GM12878 (cell line): ENCODE results near the gene ATP5ME. TPM values are rescaled to one million over a fixed set of nuclear protein-coding genes. Genes with fewer than 3 reads are reported as not detected.

Experiments
- ASH2L ChIP-seq: fragments of 300-600, 200-600 bp; sonication (generic); IDR thresholded peaks from 2 replicates; pipeline ENCODE4 v1.6.1; 2017; ENCODE audit warnings: low read depth, mild to moderate bottlenecking, borderline replicate concordance
- CBX5 ChIP-seq: sonication (generic); IDR thresholded peaks from 2 replicates; pipeline ENCODE4 v1.6.1; 2016; ENCODE audit warnings: low read depth, moderate library complexity, mild to moderate bottlenecking, inconsistent platforms
- CREB1 ChIP-seq: IDR thresholded peaks from 2 replicates; pipeline ENCODE4 v1.6.1; 2012; ENCODE audit warnings: low read depth, mild to moderate bottlenecking, inconsistent platforms
- ESRRA ChIP-seq: IDR thresholded peaks from 2 replicates; pipeline ENCODE4 v1.6.1; 2012; ENCODE audit warnings: mild to moderate bottlenecking, low read length, improper control_type of control experiment
- FOS ChIP-seq: IDR thresholded peaks from 3 replicates; pipeline ENCODE4 v1.6.1; 2011; ENCODE audit warnings: borderline replicate concordance; ENCODE audit not compliant: insufficient read length; ENCODE audit errors: extremely low read depth
- FOXK2 ChIP-seq: fragments of 450-650 bp; IDR thresholded peaks from 2 replicates; pipeline ENCODE4 v1.6.1; 2017; ENCODE audit warnings: mild to moderate bottlenecking, moderate library complexity
- HDGF ChIP-seq: fragments of 450-650 bp; IDR thresholded peaks from 2 replicates; pipeline ENCODE4 v1.6.1; 2016; ENCODE audit warnings: antibody characterized with exemption
- IKZF2 ChIP-seq, 2 experiments: fragments of 450-650 bp; IDR thresholded peaks; 2 replicates each; pipeline ENCODE4 v1.6.1; 2017; ENCODE audit warnings: mild to moderate bottlenecking in 2 of 2, moderate library complexity in 2 of 2
- MTA2 ChIP-seq: fragments of 450-650 bp; IDR thresholded peaks from 2 replicates; pipeline ENCODE4 v1.6.1; 2016; ENCODE audit warnings: low read depth, mild to moderate bottlenecking, moderate library complexity
- NR2C2 ChIP-seq: IDR thresholded peaks from 2 replicates; pipeline ENCODE4 v1.6.1; 2011; ENCODE audit warnings: borderline replicate concordance, low read depth; ENCODE audit not compliant: control insufficient read depth, insufficient read length
- RFX5 ChIP-seq: IDR thresholded peaks from 2 replicates; pipeline ENCODE4 v1.6.1; 2011; ENCODE audit warnings: low read depth, low read length, improper control_type of control experiment
- SMARCA5 ChIP-seq: fragments of 450-650 bp; IDR thresholded peaks from 2 replicates; pipeline ENCODE4 v1.6.1; 2017; ENCODE audit warnings: mild to moderate bottlenecking
- SRF ChIP-seq, 2 experiments: IDR thresholded peaks; 2 replicates each; pipeline ENCODE4 v1.6.1; 2011; ENCODE audit warnings: low read depth in 2 of 2, low read length in 2 of 2, mild to moderate bottlenecking in 1 of 2, moderate library complexity in 1 of 2
- STAT1 ChIP-seq: fragments of 450-650 bp; conservative IDR thresholded peaks from 2 replicates; pipeline ENCODE4 v1.6.1; 2014; ENCODE audit warnings: antibody characterized with exemption, mild to moderate bottlenecking
- SUZ12 ChIP-seq: fragments of 200-600 bp; sonication (generic); IDR thresholded peaks from one replicate; pipeline ENCODE4 v1.6.1; 2018; ENCODE audit warnings: antibody characterized with exemption, mild to moderate bottlenecking; ENCODE audit not compliant: unreplicated experiment
- TBL1XR1 ChIP-seq: IDR thresholded peaks from 2 replicates; pipeline ENCODE4 v1.6.1; 2012; ENCODE audit warnings: low read depth, low read length, improper control_type of control experiment
- ZNF622 ChIP-seq: fragments of 450-650 bp; IDR thresholded peaks from 2 replicates; pipeline ENCODE4 v1.6.1; 2017; ENCODE audit warnings: mild to moderate bottlenecking, inconsistent platforms
- ZSCAN29 ChIP-seq: fragments of 450-650 bp; IDR thresholded peaks from 2 replicates; pipeline ENCODE4 v1.6.1; 2017; ENCODE audit warnings: mild to moderate bottlenecking, moderate library complexity
- polyA plus RNA-seq, 11 experiments: library from polyadenylated mRNA; depleted of rRNA in 4 of 11; unstranded in 6 of 11; stranded (reverse) in 5 of 11; fragments of >200 nt; fragmentation: Nextera tagmentation in 4 of 11; fragmentation: Illumina TruSeq in 1 of 11; extraction: Ambion mirVana in 4 of 11; extraction: Trizol in 1 of 11; gene quantifications; 1 replicate in 1 of 11; 2 replicates in 10 of 11; pipeline versions ENCODE4 v1.2.1 to v1.2.3, GENCODE V29; 2011 to 2016; ENCODE audit warnings: inconsistent platforms in 2 of 11, missing spikeins in 2 of 11, low read depth in 1 of 11
- total RNA-seq, 4 experiments: library from RNA; depleted of rRNA in 3 of 4; stranded (reverse); fragments of >200 nt in 3 of 4; fragmentation: Illumina TruSeq in 1 of 4; extraction: Trizol in 1 of 4; gene quantifications; 2 replicates each; pipeline versions ENCODE4 v1.2.1 to v1.2.3, GENCODE V29; 2013 to 2021
- TF ChIP-seq, protein P1 (sequence below): IDR thresholded peaks from 2 replicates; pipeline ENCODE4 v1.6.1; 2011; ENCODE audit warnings: borderline replicate concordance, low read depth, mild to moderate bottlenecking, moderate library complexity, mixed read lengths, low read length; ENCODE audit not compliant: insufficient read depth; ENCODE audit errors: extremely low read length
- TF ChIP-seq, protein P2 (sequence below): fragments of 450-650 bp; IDR thresholded peaks from 2 replicates; pipeline ENCODE4 v1.6.1; 2014; ENCODE audit warnings: mild to moderate bottlenecking
- TF ChIP-seq, protein P3 (sequence below): IDR thresholded peaks from 2 replicates; pipeline ENCODE4 v1.6.1; 2011; ENCODE audit warnings: borderline replicate concordance, low read depth, mild to moderate bottlenecking, moderate library complexity, low read length; ENCODE audit not compliant: insufficient read depth, poor library complexity, severe bottlenecking
- TF ChIP-seq, protein P4 (sequence below): fragments of 450-650 bp; formaldehyde crosslinking; IDR thresholded peaks from 2 replicates; pipeline ENCODE4 v1.4.0; 2020; ENCODE audit warnings: mild to moderate bottlenecking, moderate library complexity
- TF ChIP-seq, protein P5 (sequence below): IDR thresholded peaks from 2 replicates; pipeline ENCODE4 v1.6.1; 2012; ENCODE audit warnings: low read depth, low read length, improper control_type of control experiment

ATP5ME gene
- total and polyA plus RNA-seq, 10 of the 15 experiments (the other 5 are each of a cell fraction or from before 2014, with no cell fraction given): 279 to 2,374 (median 509) TPM

DNA sequence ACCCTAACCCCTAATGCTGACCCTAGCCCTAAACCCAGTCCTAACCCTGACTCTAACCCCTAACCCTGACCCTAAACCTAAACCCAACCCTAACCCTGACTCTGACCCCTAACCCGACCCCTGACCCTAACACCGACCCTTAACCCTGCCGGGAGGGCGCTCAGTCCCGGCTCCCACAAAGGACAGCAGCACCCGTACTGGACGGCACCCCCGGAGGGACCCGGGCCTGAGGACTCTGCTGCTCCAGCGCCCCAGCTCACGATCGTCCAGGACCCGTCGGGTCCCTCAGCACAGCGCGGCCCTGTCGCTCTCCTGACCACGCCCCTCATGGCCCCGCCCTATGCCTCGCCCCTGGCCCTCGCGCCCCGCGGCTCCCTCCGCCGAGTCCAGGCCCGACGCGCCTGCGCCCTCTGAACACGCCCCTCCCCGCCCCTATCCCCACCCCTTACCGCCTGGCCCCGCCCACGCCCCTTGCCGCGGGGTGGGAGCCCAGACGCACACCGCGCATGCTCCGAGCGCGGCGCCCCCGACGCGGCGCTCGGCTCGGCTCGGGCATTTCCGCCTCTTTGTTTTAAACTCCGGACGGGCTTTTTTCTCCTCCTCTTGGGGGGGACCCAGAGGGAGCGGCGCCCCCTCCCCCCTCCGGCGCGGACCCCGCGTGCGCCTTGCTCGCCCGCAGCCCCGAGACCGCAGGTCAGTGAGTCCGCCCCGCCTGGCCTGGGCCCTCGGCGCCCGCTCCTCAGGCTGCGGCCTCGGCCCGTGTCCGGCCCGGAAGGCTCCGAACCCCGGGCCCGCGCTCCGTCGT, 31.4 kb upstream of the ATP5ME start, which contains the start of gene PCGF3 (continued):
- TF ChIP-seq, protein P1, sequence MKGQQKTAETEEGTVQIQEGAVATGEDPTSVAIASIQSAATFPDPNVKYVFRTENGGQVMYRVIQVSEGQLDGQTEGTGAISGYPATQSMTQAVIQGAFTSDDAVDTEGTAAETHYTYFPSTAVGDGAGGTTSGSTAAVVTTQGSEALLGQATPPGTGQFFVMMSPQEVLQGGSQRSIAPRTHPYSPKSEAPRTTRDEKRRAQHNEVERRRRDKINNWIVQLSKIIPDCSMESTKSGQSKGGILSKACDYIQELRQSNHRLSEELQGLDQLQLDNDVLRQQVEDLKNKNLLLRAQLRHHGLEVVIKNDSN: no peak
- TF ChIP-seq MTA2: peak; percentile 71
- TF ChIP-seq FOXK2: no peak
- TF ChIP-seq ESRRA: no peak
- TF ChIP-seq, protein P2, sequence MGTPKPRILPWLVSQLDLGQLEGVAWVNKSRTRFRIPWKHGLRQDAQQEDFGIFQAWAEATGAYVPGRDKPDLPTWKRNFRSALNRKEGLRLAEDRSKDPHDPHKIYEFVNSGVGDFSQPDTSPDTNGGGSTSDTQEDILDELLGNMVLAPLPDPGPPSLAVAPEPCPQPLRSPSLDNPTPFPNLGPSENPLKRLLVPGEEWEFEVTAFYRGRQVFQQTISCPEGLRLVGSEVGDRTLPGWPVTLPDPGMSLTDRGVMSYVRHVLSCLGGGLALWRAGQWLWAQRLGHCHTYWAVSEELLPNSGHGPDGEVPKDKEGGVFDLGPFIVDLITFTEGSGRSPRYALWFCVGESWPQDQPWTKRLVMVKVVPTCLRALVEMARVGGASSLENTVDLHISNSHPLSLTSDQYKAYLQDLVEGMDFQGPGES: no peak
- TF ChIP-seq TBL1XR1: no peak
- TF ChIP-seq ASH2L: no peak
- peak; percentile 95 for TF ChIP-seq HDGF
- TF ChIP-seq SUZ12: no peak
- TF ChIP-seq STAT1: no peak
- TF ChIP-seq, protein P3, sequence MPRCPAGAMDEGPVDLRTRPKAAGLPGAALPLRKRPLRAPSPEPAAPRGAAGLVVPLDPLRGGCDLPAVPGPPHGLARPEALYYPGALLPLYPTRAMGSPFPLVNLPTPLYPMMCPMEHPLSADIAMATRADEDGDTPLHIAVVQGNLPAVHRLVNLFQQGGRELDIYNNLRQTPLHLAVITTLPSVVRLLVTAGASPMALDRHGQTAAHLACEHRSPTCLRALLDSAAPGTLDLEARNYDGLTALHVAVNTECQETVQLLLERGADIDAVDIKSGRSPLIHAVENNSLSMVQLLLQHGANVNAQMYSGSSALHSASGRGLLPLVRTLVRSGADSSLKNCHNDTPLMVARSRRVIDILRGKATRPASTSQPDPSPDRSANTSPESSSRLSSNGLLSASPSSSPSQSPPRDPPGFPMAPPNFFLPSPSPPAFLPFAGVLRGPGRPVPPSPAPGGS: no peak
- no peak for TF ChIP-seq CBX5
- TF ChIP-seq, protein P4, sequence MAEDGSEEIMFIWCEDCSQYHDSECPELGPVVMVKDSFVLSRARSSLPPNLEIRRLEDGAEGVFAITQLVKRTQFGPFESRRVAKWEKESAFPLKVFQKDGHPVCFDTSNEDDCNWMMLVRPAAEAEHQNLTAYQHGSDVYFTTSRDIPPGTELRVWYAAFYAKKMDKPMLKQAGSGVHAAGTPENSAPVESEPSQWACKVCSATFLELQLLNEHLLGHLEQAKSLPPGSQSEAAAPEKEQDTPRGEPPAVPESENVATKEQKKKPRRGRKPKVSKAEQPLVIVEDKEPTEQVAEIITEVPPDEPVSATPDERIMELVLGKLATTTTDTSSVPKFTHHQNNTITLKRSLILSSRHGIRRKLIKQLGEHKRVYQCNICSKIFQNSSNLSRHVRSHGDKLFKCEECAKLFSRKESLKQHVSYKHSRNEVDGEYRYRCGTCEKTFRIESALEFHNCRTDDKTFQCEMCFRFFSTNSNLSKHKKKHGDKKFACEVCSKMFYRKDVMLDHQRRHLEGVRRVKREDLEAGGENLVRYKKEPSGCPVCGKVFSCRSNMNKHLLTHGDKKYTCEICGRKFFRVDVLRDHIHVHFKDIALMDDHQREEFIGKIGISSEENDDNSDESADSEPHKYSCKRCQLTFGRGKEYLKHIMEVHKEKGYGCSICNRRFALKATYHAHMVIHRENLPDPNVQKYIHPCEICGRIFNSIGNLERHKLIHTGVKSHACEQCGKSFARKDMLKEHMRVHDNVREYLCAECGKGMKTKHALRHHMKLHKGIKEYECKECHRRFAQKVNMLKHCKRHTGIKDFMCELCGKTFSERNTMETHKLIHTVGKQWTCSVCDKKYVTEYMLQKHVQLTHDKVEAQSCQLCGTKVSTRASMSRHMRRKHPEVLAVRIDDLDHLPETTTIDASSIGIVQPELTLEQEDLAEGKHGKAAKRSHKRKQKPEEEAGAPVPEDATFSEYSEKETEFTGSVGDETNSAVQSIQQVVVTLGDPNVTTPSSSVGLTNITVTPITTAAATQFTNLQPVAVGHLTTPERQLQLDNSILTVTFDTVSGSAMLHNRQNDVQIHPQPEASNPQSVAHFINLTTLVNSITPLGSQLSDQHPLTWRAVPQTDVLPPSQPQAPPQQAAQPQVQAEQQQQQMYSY (CRISPR knock-in tag): no peak
- TF ChIP-seq IKZF2 (IDR thresholded peaks at IDR 0.05): no peak
- TF ChIP-seq SMARCA5: 0 out of 2 replicates have a peak, but pooled peaks have one; percentile 54
- TF ChIP-seq ZNF622: no peak
- TF ChIP-seq RFX5: no peak
- no peak for TF ChIP-seq CREB1
- TF ChIP-seq SRF (IDR thresholded peaks at IDR 0.05; ENCODE audit: low read depth in 2 of 2, low read length in 2 of 2): no peak
- TF ChIP-seq ZSCAN29: no peak
- TF ChIP-seq, protein P5, sequence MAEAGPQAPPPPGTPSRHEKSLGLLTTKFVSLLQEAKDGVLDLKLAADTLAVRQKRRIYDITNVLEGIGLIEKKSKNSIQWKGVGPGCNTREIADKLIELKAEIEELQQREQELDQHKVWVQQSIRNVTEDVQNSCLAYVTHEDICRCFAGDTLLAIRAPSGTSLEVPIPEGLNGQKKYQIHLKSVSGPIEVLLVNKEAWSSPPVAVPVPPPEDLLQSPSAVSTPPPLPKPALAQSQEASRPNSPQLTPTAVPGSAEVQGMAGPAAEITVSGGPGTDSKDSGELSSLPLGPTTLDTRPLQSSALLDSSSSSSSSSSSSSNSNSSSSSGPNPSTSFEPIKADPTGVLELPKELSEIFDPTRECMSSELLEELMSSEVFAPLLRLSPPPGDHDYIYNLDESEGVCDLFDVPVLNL: no peak
- TF ChIP-seq NR2C2: no peak
- TF ChIP-seq FOS: no peak
